Endothelial cell of hepatic sinusoid (primary cell): ENCODE measurements around the gene GUK1.

Source experiments
- in situ Hi-C: cut with HindIII; loops from 2 replicates; pipeline ENCODE4 v1.10.0; 2017; ENCODE audit warnings: low sequenced_read_pairs

Gene GUK1

DNA sequence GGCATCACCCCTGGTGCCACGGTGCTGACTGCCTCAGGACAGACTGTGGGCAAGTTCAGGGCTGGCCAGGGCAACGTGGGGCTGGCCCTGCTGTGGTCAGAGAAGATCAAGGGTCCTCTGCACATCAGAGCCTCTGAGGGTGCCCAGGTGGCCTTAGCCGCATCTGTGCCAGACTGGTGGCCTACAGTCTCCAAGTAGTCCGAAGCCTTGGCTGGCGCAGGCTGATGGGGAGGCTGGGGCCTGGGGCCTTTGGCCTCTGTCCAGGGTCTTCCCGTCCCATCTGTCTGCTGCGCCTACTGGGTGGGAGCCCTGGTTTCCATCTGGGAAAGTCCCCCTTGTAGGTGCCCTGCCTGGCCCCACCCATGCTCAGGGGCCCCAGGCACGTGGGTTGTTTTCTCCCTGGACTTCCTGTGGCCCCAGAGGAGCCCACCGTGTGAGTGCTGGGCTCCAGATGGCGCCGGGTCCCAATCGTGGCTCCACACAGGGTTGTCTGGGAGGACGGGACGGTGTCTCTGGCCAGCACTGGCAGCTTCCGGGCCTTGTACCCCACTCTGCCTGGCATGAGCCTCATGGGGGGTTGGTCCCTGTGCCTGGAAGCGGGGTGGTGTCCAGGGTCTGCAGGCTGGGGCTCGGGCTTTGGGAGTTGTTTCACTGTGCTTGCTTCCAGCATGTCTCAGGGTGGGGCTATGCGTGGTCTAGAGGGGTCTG lies 35.4 kb downstream of the GUK1 start:
- in situ Hi-C loops: no loop called here

DNA sequence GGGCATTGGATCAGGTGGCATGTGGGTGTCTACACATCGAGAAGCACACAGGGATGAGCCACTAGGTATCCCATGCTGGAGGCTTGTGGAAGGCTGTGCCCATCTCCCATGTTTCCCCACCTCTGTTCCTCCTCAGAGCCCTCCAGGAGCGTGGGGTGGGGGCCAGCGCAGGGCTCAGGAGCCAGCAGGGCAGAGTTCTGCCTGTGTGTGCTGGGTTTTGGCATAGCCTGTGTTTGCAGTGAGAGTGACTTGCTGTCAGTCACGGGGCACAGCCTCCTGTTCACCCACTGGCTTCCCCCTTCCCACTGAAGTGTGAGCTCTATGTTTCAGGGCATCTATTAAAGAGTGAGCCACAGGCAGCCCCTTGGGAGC lies 35.9 kb downstream of the GUK1 start:
- in situ Hi-C loops: no loop called here

DNA sequence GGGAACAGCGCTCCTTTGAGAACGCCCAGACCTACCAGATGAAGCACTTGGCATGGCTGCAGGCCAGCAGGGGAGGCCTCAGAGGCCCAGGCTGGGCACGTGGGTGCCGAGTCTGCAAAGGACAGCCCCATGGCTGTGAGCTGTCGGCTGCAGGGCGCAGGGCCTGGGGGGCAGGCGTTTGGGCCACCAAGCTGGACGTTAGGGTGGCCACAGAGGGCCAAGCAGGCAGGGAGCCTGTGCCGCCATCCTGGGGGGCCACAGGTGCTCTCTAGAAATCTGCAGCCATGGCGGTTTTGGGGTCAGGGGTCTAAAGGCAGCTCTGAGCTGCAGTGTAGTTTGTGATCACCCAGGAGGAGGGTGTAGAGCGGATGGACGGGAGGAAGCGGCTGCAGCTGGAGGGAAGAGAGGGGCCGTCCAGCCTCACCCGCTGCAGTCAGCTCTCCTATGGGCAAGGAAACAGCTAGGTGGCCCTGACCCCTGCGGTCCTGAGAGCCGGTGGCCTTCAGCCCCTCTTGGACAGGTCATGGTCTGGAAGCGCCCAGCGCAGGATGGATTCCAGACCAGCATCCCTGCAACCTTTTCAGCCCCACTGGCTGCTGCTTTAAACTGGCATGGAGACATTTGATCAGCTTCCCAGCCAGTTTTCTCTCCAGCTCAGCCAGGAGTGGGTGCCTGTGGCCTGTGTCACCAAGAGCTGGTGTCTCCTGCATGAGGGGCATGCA lies 36.5 kb downstream of the GUK1 start:
- in situ Hi-C loops: no loop called here

DNA sequence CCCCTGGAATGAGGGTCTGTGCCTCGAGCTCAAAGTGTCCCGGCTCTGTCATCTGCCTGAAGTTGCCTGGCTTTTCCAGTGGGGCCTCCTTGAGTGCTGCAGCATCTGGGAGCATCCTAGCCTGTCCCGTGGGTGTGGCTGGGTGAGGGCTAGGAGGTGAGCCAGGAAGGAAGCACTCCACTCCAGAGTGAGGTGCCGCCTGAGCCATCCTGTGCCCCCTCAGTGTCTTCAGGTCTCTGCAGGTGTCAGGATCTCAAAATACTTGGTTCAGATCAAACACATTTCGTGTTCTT lies 37.0 kb downstream of the GUK1 start:
- in situ Hi-C loops: no loop called here

DNA sequence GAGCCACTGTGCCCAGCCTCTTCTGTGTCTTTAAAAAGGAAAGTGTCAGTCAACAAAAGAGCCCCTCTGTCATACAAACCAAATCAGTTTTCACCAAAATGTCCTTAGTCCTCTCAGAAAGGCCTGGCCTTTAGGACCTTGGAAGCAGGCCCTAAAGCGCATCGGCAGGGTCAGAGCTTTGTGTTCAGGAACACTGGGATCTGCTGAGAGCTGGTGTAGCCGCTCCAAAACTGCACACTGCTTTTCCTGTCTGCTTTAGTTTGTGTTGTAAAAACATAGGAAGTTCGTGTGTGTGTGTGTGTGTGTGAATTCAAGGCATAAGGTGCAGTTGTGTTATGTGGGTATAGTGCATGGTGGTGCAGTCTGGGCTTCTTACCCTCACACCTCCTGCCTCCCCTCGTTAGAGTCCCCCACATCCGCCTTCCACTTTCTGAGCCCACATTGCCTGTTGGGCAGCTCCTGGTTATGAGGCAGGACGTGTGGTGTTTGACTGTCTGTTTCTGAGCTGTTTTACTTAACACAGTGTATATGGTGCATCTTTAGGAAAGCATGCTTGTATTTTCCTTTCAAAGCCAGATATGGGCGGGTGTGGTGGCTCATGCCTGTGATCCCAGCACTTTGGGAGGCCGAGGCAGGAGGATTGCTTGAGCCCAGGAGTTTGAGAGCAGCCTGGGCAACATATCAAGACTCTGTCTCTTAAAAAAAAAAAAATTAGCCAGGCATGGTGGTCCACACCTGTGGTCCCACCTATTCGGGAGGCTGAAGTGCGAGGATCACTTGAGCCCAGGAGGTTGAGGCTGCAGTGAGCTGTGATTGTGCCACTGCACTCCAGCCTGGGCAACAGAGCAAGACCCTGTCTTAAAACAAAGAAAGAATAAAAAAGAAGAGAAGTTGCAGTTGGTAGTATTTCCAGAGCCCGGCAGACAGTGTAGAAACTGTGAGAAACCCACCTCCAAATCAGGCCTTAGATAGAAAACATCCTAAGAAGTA lies 37.9 kb downstream of the GUK1 start:
- in situ Hi-C loops: no loop called here

DNA sequence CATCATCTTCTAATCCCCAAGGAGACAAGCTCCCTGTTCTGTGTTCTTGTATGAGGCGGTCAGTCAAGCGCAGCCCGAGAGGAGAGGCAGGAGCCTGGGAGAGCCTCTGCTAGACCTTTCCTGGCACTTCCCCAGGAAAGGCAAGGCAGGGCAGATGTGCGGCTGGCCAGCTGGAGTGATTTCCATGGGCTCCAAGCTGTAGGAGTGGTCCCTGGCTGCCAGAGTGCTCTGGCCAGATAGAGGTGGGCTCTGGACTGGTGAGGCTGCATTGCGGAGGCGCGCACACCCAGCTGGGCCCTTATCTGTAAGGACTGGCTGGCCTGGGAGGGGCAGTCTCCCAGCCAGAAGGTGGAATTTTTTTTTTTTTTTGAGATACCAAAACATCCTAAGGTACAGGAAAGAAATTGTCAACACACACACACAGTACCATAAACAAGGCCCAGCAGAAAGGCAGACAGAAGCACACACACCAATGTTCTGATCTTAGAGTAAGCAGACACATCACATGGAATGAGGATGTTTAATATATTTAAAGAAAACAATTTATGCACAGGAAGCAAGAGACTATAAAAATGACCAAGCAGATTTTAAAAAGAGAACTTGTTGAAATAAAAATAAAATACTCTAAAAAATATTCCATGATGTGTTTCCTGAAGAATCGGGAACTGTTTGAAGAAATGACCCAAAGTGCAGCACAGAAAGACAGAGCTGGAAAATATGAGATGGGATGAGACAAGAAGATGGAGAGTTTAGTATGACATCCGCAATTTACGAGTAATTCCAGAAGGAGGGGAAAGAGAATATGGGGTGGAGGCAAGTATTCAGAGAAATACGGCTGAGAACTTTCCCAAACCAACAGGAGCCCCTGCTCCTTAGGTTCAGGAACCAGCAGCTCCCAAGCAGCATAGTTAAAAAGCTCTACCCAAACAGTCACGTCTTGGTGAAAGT lies 38.9 kb downstream of the GUK1 start:
- in situ Hi-C loops: no loop called here

DNA sequence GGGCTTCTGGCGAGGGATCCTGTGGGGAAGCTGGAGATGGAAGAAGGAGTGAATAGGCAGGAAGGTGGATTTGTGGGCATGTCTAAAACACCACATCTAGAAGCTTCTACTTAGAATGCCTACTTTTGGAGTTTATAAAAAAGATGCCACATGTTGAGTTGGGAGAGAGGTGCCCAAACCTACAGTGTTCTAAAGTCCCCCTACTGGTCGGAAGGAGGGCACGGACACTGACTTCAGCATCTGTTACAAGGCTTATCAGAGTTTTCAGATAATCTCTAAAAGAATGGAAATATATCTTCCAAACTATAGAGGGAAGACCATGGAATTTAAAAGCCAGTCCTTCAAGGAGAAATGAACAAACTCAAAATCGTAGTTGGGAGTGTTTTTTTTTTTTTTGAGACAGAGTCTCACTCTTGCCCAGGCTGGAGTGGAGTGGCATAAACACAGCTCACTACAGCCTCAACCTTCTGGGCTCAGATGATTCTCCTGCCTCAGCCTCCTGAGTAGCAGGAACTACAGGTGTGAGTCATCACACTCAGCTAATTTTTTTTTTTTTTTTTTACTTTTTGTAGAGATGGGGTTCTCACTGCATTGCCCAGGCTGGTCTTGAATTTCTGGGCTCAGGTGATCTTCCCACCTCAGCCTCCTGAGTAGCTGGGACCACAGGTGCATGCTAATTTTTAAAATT lies 40.3 kb downstream of the GUK1 start:
- in situ Hi-C loops: no loop called here

DNA sequence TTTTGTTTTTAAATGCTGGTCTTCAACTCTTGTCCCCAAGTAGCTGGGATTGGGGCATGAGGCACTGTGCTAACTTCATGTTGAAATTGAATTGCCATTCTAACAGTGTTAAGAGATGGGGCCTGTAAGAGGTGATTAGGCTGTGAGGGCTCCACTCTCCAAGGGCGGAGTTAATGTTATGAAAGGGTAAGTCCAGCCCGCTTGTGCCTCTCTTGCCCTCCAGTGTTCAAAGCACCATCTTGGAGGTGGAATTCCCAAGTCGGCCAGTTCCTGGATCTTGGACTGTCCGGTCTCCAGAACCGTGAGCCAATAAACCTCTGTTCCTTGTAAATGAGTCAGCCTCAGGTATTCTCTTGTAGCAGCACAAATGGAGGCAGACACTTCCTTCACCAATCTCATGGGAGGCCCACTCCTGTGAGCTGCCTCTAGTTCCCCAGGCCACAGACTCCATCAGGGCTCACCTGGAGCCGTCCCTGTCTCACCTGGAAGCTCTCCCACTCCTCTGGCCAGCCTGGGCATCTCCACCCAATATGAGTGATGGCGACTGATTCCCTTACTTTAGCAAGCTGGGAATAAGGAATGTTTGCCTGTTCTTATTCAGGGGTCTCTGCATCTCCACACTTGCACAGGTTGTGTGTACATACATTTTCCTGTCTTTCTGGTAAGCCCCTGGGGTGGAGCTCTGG lies 41.0 kb downstream of the GUK1 start:
- in situ Hi-C loops: no loop called here

DNA sequence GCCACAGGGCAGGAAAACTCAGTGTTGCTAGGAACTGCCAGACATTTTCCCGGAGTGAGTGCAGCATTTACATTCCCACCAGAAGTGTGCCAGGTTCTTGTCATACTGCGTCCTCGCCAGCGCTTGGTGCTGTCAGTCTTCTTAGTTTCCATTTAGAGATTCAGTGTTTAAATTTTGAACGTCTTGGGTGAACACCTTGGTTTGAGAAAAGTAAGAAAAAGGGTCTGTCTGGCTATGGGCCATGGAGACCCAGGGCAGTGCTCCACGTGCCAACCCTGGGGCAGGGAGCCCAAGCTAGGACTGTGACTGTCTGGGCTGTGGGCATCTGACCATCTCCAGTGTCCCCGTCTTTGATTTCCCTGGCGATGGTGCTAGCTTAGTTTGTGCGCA lies 41.6 kb downstream of the GUK1 start:
- in situ Hi-C loops: no loop called here

DNA sequence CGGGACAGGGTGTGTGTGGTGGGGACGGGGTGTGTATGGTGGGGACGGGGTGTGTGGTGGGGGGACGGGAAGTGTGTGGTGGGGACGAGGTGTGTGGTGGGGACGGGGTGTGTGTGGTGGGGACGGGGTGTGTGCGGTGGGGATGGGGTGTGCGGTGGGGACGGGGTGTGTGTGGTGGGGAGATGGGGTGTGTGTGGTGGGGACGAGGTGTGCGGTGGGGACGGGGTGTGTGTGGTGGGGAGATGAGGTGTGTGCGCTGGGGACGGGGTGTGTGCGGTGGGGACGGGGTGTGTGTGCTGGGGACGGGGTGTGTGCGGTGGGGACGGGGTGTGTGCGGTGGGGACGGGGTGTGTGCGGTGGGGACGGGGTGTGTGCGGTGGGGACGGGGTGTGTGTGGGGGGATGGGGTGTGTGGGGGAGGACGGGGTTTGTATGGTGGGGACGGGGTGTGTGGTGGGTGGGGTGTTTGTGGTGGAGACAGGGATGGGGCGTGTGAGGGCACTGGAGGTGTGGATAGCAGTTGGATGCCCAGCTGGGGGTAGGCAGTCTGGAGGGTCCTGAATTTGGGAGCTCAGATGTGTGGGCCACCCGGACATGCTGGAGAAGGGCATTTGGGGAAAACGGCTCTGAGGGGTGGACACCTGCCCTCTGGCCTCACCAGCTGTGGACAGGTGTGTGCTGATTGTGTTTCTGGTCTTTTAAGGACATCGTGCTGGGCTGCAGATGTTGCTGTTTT lies 42.4 kb downstream of the GUK1 start:
- in situ Hi-C loops: no loop called here

DNA sequence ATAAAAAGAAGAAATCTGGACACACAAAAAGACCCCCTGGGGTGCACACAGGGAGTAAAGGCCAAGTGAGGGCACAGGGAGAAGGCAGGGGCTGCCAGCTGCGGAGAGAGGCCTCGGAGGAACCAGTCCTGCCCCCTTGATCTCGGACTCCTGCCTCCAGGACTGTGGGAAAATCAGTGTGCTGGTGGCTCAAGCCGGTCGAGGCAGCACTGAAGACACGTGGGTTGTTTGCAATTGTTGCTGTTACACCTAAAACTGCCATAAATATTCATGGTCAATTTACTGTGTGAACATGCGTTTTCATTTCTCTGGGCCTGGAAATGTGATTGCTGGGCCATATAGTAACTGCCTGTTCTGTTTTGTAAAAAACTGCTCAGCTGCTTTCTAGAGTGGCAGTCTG lies 44.1 kb downstream of the GUK1 start:
- in situ Hi-C loops: no loop called here

DNA sequence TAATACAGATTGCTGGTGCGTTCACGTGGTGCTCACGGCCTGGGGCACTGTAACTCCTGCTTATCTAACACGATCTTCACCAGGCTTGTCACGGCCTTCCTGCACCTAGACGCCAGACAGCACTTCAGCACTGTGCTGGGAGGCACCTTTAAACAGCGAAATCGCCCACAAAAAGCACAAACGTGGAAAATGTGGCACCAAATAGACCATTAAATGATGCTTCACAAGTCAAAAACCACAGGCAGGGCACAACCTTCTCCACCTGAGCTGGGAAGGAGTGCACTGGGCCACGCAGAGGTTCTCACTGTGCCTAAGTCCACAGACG lies 45.5 kb downstream of the GUK1 start:
- in situ Hi-C loops: loop anchor here (5.0 kb wide), 1 partner anchor 48 kb away; no protein-coding TSS in a partner anchor

DNA sequence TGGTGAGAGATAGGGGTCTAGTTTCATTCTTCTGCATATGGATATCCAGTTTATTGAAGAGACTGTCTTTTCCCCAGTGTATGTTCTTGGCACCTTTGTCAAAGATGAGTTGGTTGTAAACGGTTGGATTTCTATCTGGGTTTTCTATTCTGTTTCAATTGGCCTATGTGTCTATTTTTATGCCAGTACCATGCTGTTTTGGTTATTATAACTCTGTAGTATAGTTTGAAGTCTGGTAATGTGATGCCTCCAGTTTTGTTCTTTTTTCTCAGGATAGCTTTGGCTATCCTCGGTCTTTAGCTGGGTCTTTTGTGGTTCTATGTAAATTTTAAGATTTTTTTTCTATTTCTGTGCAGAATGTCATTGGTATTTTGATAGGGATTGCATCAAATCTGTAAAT lies 48.2 kb downstream of the GUK1 start:
- in situ Hi-C loops: loop anchor here (5.0 kb wide), 1 partner anchor 51 kb away; no protein-coding TSS in a partner anchor

DNA sequence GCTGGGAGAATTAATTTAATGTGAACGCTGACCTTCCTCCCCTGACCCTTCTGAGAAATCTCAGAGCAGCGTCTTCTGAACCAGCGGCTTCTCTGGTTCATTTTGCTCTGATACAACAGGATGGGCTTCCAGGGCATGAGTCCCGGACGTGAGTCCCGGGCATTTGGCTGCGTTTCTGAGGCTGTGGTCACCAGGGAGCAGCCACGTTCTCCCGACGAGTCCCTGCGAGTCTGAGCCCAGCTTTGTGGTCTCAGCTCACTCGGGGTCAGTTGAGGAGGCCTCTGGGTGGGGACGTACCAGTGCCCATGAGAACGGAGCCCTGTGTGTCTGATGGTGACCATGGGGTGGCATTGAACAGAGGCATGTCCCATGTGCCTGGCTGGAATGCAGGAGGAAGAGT lies 50.1 kb downstream of the GUK1 start:
- in situ Hi-C loops: no loop called here

DNA sequence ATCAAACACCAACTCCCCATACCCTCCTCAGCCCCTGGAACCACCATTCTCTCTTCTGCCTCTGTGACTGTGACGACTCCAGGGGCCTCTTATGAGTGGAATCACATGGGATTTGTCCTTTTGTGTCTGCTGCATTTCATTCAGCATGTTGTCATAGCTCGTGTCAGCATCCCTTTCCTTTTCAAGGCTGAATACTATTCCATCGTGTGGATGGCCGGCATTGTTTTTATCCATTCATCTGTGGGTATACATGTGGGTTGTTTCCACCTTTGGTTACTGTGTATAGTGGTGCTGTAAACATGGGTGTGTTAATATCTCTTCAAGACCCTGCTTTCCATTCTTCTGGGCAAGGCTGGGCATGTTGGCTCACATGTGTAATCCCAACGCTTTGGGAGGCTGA lies 50.7 kb downstream of the GUK1 start:
- in situ Hi-C loops: no loop called here

DNA sequence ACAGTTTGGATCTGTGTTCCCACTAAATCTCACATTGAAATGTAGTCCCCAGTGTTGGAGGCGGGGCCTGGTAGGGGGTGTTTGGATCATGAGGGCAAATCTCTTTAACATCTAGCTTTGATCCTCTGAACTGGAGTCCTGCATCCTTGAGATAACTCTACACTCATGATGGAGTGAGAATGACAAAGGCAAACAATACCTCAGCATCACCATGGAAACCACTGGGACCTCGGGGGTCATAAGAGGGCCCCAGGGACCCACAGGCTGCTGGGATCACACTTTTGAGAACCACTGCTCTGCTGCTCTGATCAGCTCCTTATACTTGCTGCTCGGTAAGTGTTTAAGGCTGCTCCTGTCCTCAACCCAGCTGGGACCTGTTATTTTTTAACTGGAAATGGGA lies 54.4 kb downstream of the GUK1 start:
- in situ Hi-C loops: no loop called here

DNA sequence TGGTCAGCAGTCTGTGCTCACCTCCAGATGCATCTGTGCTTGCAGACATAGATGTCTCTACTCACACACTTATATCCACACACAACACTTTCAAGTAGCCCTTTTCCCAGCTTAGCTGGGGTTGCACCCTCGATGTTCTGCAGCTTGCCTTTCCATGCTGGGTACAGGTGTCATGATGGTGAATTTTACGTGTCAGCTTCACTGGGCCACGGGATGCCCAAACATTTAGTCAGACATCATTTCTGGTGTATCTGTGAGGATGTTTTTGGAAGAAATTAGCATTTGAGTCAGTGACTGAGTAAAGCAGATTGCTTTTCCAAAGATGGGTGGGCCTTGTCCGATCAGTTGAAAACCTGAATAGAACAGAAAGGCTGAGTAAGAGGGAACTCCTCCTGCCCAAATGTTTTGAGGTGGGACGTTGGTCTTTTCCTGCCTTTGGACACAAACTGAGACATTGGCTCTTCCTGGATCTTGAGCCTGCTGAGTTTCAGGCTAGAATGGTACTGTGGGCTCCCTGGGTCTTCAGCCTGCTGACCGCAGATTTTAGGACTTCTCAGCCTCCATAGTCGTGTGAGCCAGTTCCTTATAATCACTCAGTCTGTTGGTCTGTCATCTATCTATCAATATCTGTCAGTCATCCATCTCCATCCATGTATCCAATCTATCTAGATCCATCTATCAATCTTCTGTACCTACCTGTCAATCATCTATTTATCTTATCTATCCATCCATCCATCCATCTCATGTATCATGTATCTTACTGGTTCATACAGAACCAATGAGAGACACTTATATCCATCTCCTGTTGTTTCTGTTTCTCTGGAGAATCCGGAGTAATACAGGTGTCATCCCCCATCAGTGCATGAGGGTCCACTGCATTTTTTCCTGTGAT lies 55.1 kb downstream of the GUK1 start:
- in situ Hi-C loops: no loop called here
